Measurements from ENCODE around the gene IFT122. TPM values are rescaled to one million over a fixed set of nuclear protein-coding genes. Genes with fewer than 3 reads are reported as not detected.

Gene IFT122
- total and polyA plus RNA-seq, 2 experiments from 2014 or later: 10.2 to 38.8 TPM

DNA sequence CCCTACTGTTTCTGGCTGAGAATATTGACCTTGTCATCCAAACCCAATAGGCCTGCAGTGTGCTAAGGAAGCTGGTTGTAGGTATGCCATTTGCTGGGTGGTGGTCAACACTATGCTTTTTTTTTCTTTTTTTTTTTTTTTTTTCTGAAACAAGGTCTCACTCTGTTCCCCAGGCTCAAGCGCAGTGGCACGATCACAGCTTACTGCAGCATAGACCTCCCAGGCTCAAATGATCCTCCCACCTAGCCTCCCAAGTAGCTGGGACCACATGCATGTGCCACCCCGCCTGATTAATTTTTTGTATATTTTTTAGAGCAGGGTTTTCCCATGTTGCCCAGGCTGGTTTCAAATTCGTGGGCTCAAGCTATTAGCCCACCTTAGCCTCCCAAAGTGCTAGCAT, 52.7 kb downstream of the IFT122 start:
- H4K20me1 ChIP-seq (replicated peaks; ENCODE audit: insufficient read depth): no peaks in the 10 kb centered on the region; the same call in 1 of the 2 replicates
- H3K27ac Mint-ChIP-seq: no peak overlapping the region
- peaks cover 9% of the 10 kb centered on the region for H3K4me1 ChIP-seq (ENCODE audit: insufficient read depth)
- no peak overlapping the region for H3K4me2 ChIP-seq
- peaks cover 8% of the 10 kb centered on the region for H3K36me3 Mint-ChIP-seq (ENCODE audit: low read depth)
- no peak overlapping the region for H3K27ac ChIP-seq (ENCODE audit: low read depth)
- ATAC-seq (no peak), DNase-seq (ENCODE audit: low spot score) (no peak)
- no peak overlapping the region for H3K4me3 Mint-ChIP-seq
- H3K27me3 Mint-ChIP-seq (ENCODE audit: insufficient read depth, low read depth, poor library complexity): peaks cover 15% of the 10 kb centered on the region
- H3K36me3 ChIP-seq (ENCODE audit: insufficient read depth): no peaks in the 10 kb centered on the region
- H3F3A ChIP-seq (replicated peaks; ENCODE audit: low read depth): no peaks in the 10 kb centered on the region
- H2AFZ ChIP-seq: no peak overlapping the region
- H3K9me3 Mint-ChIP-seq: no peaks in the 10 kb centered on the region
- H3K4me3 ChIP-seq: no peak overlapping the region
- no peaks in the 10 kb centered on the region for H3K79me2 ChIP-seq (replicated peaks; ENCODE audit: insufficient read depth)
- H3K9me2 ChIP-seq (ENCODE audit: insufficient read depth): no peaks in the 10 kb centered on the region
- no peaks in the 10 kb centered on the region for H3K27me3 ChIP-seq (ENCODE audit: insufficient read depth)
- peaks cover 19% of the 10 kb centered on the region for H3K4me1 Mint-ChIP-seq
- TF ChIP-seq NANOG (IDR thresholded peaks at IDR 0.05; ENCODE audit: borderline replicate concordance) (no peak), EZH2phosphoT487 (IDR thresholded peaks at IDR 0.05; ENCODE audit: unreplicated experiment) (no peak), ZNF114 (CRISPR knock-in tag; IDR thresholded peaks at IDR 0.05) (no peak), CREB1 (CRISPR knock-in tag; IDR thresholded peaks at IDR 0.05; ENCODE audit: low read depth) (no peak), POLR2AphosphoS5 (IDR thresholded peaks at IDR 0.05; ENCODE audit: low read depth) (no peak), JUNB (IDR thresholded peaks at IDR 0.05; ENCODE audit: unreplicated experiment) (no peak), ZNF331 (CRISPR knock-in tag; IDR thresholded peaks at IDR 0.05; ENCODE audit: low read depth) (no peak), STAT1 (IDR thresholded peaks at IDR 0.05; ENCODE audit: unreplicated experiment) (no peak)
- TF ChIP-seq, protein P1, sequence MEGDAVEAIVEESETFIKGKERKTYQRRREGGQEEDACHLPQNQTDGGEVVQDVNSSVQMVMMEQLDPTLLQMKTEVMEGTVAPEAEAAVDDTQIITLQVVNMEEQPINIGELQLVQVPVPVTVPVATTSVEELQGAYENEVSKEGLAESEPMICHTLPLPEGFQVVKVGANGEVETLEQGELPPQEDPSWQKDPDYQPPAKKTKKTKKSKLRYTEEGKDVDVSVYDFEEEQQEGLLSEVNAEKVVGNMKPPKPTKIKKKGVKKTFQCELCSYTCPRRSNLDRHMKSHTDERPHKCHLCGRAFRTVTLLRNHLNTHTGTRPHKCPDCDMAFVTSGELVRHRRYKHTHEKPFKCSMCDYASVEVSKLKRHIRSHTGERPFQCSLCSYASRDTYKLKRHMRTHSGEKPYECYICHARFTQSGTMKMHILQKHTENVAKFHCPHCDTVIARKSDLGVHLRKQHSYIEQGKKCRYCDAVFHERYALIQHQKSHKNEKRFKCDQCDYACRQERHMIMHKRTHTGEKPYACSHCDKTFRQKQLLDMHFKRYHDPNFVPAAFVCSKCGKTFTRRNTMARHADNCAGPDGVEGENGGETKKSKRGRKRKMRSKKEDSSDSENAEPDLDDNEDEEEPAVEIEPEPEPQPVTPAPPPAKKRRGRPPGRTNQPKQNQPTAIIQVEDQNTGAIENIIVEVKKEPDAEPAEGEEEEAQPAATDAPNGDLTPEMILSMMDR (conservative IDR thresholded peaks at IDR 0.05; ENCODE audit: low read depth in 2 of 2): no peak
- TF ChIP-seq, protein P2, sequence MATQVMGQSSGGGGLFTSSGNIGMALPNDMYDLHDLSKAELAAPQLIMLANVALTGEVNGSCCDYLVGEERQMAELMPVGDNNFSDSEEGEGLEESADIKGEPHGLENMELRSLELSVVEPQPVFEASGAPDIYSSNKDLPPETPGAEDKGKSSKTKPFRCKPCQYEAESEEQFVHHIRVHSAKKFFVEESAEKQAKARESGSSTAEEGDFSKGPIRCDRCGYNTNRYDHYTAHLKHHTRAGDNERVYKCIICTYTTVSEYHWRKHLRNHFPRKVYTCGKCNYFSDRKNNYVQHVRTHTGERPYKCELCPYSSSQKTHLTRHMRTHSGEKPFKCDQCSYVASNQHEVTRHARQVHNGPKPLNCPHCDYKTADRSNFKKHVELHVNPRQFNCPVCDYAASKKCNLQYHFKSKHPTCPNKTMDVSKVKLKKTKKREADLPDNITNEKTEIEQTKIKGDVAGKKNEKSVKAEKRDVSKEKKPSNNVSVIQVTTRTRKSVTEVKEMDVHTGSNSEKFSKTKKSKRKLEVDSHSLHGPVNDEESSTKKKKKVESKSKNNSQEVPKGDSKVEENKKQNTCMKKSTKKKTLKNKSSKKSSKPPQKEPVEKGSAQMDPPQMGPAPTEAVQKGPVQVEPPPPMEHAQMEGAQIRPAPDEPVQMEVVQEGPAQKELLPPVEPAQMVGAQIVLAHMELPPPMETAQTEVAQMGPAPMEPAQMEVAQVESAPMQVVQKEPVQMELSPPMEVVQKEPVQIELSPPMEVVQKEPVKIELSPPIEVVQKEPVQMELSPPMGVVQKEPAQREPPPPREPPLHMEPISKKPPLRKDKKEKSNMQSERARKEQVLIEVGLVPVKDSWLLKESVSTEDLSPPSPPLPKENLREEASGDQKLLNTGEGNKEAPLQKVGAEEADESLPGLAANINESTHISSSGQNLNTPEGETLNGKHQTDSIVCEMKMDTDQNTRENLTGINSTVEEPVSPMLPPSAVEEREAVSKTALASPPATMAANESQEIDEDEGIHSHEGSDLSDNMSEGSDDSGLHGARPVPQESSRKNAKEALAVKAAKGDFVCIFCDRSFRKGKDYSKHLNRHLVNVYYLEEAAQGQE (IDR thresholded peaks at IDR 0.05; ENCODE audit: unreplicated experiment): no peak
- TF ChIP-seq, protein P3, sequence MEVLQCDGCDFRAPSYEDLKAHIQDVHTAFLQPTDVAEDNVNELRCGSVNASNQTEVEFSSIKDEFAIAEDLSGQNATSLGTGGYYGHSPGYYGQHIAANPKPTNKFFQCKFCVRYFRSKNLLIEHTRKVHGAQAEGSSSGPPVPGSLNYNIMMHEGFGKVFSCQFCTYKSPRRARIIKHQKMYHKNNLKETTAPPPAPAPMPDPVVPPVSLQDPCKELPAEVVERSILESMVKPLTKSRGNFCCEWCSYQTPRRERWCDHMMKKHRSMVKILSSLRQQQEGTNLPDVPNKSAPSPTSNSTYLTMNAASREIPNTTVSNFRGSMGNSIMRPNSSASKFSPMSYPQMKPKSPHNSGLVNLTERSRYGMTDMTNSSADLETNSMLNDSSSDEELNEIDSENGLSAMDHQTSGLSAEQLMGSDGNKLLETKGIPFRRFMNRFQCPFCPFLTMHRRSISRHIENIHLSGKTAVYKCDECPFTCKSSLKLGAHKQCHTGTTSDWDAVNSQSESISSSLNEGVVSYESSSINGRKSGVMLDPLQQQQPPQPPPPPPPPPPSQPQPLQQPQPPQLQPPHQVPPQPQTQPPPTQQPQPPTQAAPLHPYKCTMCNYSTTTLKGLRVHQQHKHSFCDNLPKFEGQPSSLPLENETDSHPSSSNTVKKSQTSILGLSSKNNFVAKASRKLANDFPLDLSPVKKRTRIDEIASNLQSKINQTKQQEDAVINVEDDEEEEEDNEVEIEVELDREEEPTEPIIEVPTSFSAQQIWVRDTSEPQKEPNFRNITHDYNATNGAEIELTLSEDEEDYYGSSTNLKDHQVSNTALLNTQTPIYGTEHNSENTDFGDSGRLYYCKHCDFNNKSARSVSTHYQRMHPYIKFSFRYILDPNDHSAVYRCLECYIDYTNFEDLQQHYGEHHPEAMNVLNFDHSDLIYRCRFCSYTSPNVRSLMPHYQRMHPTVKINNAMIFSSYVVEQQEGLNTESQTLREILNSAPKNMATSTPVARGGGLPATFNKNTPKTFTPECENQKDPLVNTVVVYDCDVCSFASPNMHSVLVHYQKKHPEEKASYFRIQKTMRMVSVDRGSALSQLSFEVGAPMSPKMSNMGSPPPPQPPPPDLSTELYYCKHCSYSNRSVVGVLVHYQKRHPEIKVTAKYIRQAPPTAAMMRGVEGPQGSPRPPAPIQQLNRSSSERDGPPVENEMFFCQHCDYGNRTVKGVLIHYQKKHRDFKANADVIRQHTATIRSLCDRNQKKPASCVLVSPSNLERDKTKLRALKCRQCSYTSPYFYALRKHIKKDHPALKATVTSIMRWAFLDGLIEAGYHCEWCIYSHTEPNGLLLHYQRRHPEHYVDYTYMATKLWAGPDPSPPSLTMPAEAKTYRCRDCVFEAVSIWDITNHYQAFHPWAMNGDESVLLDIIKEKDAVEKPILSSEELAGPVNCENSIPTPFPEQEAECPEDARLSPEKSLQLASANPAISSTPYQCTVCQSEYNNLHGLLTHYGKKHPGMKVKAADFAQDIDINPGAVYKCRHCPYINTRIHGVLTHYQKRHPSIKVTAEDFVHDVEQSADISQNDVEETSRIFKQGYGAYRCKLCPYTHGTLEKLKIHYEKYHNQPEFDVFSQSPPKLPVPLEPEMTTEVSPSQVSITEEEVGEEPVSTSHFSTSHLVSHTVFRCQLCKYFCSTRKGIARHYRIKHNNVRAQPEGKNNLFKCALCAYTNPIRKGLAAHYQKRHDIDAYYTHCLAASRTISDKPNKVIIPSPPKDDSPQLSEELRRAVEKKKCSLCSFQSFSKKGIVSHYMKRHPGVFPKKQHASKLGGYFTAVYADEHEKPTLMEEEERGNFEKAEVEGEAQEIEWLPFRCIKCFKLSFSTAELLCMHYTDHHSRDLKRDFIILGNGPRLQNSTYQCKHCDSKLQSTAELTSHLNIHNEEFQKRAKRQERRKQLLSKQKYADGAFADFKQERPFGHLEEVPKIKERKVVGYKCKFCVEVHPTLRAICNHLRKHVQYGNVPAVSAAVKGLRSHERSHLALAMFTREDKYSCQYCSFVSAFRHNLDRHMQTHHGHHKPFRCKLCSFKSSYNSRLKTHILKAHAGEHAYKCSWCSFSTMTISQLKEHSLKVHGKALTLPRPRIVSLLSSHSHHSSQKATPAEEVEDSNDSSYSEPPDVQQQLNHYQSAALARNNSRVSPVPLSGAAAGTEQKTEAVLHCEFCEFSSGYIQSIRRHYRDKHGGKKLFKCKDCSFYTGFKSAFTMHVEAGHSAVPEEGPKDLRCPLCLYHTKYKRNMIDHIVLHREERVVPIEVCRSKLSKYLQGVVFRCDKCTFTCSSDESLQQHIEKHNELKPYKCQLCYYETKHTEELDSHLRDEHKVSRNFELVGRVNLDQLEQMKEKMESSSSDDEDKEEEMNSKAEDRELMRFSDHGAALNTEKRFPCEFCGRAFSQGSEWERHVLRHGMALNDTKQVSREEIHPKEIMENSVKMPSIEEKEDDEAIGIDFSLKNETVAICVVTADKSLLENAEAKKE (CRISPR knock-in tag; IDR thresholded peaks at IDR 0.05): no peak
